GM12878 (cell line): ENCODE measurements around the gene SH2D3A. TPM values are rescaled to one million over a fixed set of nuclear protein-coding genes. Genes with fewer than 3 reads are reported as not detected.

Experiments
- ATAC-seq: fragments of 200-7000 bp; cut with Tn5 transposase; 3 replicates; pipeline ENCODE4 v1.9.1; 2020; ENCODE audit warnings: mild to moderate bottlenecking, moderate library complexity
- BruUV-seq: library from RNA; stranded (reverse); fragments of 400-500 nt; replicated peaks from 2 replicates; lab custom pipeline; 2021; lab: Mats Ljungman, UMichigan
- CTCF ChIA-PET: fragments of 300-600 bp; sonication (Branson Sonifier 250); formaldehyde crosslinking; extraction: SDS; loops from one replicate; lab custom pipeline; 2021; ENCODE audit warnings: inconsistent platforms; lab: Yijun Ruan, JAX
- POLR2A ChIA-PET: fragments of 350-600 bp; formaldehyde crosslinking; extraction: SDS; loops from one replicate; lab custom pipeline; 2021; ENCODE audit warnings: inconsistent platforms; lab: Charles Lee
- RAD21 ChIA-PET: fragments of 300-600 bp; sonication (Branson Sonifier 250); formaldehyde crosslinking; loops from one replicate; lab custom pipeline; 2023; ENCODE audit warnings: antibody characterized with exemption; ENCODE audit not compliant: unreplicated experiment; lab: Charles Lee
- SMC1A ChIA-PET: fragments of 300-600 bp; sonication (Branson Sonifier 250); formaldehyde crosslinking; loops from one replicate; lab custom pipeline; 2023; ENCODE audit not compliant: unreplicated experiment, uncharacterized antibody; lab: Charles Lee
- DNase-seq: peaks from one replicate; pipeline ENCODE4 v3.0.0-alpha.2; 2011; ENCODE audit warnings: low read depth, low spot score
- FAIRE-seq: peaks from 3 replicates; lab custom pipeline; 2011; peaks lifted over from hg19 to GRCh38; lab: Jason Lieb, UNC
- H2AFZ ChIP-seq: 2 replicates; pipeline ENCODE4 v1.6.0; 2011; ENCODE audit warnings: low read depth, low read length, control low read depth; ENCODE audit not compliant: control insufficient read depth
- H3K27ac ChIP-seq: 2 replicates; pipeline ENCODE4 v1.5.1; 2011; ENCODE audit warnings: control low read depth; ENCODE audit not compliant: control insufficient read depth, insufficient read depth
- H3K27me3 ChIP-seq, 2 experiments: replicated peaks in 1 of 2; 2 replicates each; pipeline versions ENCODE4 v1.6.0 to v1.6.1; 2011; ENCODE audit warnings: low read length in 1 of 2; ENCODE audit not compliant: control insufficient read depth in 2 of 2, insufficient read depth in 2 of 2
- H3K36me3 ChIP-seq, 2 experiments: 2 replicates each; pipeline ENCODE4 v1.5.1; 2011; ENCODE audit warnings: low read length in 1 of 2; ENCODE audit not compliant: control insufficient read depth in 2 of 2, insufficient read depth in 2 of 2
- H3K4me1 ChIP-seq: 2 replicates; pipeline ENCODE4 v1.6.1; 2011; ENCODE audit warnings: mild to moderate bottlenecking, low read length, moderate library complexity, mixed read lengths; ENCODE audit not compliant: control insufficient read depth, insufficient read depth
- H3K4me2 ChIP-seq: 2 replicates; pipeline ENCODE4 v1.6.0; 2011; ENCODE audit warnings: control low read depth; ENCODE audit not compliant: control insufficient read depth, insufficient read depth
- H3K4me3 ChIP-seq: fragments of 200-600 bp; sonication (generic); 2 replicates; pipeline ENCODE4 v1.5.1; 2016
- H3K79me2 ChIP-seq: 2 replicates; pipeline ENCODE4 v1.6.0; 2011; ENCODE audit warnings: low read length; ENCODE audit not compliant: control insufficient read depth, insufficient read depth
- H3K9ac ChIP-seq: 2 replicates; pipeline ENCODE4 v1.8.0; 2011; ENCODE audit warnings: low read length, control low read depth, mixed read lengths; ENCODE audit not compliant: control insufficient read depth, insufficient read depth
- H3K9me3 ChIP-seq: replicated peaks from 3 replicates; pipeline ENCODE4 v1.5.1; 2011; ENCODE audit warnings: mild to moderate bottlenecking, low read length; ENCODE audit not compliant: control insufficient read depth, insufficient read depth
- H4K20me1 ChIP-seq: 2 replicates; pipeline ENCODE4 v1.6.0; 2011; ENCODE audit not compliant: control insufficient read depth, insufficient read depth
- CUX1 ChIP-seq: IDR thresholded peaks from 2 replicates; pipeline ENCODE4 v1.6.1; 2012; ENCODE audit warnings: improper control_type of control experiment, low read depth, low read length; ENCODE audit not compliant: insufficient replicate concordance
- E2F4 ChIP-seq: IDR thresholded peaks from 2 replicates; pipeline ENCODE4 v1.6.1; 2012; ENCODE audit warnings: low read depth, low read length, improper control_type of control experiment
- HDAC2 ChIP-seq: fragments of 200-600 bp; sonication (generic); IDR thresholded peaks from 2 replicates; pipeline ENCODE4 v1.6.1; 2017
- KAT2A ChIP-seq: conservative IDR thresholded peaks from 2 replicates; pipeline ENCODE4 v1.6.1; 2011; ENCODE audit warnings: low read depth, low read length; ENCODE audit not compliant: control insufficient read depth
- LARP7 ChIP-seq: fragments of 450-650 bp; IDR thresholded peaks from 2 replicates; pipeline ENCODE4 v1.6.1; 2017; ENCODE audit warnings: mild to moderate bottlenecking
- MAX ChIP-seq: IDR thresholded peaks from 2 replicates; pipeline ENCODE4 v1.6.1; 2012; ENCODE audit warnings: low read depth, low read length, improper control_type of control experiment
- NFIC ChIP-seq: IDR thresholded peaks from 2 replicates; pipeline ENCODE4 v1.6.1; 2012; ENCODE audit warnings: low read depth, mild to moderate bottlenecking, inconsistent platforms, low read length, moderate library complexity
- PAX8 ChIP-seq: fragments of 450-650 bp; IDR thresholded peaks from 2 replicates; pipeline ENCODE4 v1.6.1; 2017; ENCODE audit warnings: mild to moderate bottlenecking, moderate library complexity
- RAD51 ChIP-seq: fragments of 450-650 bp; IDR thresholded peaks from 2 replicates; pipeline ENCODE4 v1.6.1; 2016; ENCODE audit warnings: moderate library complexity, mild to moderate bottlenecking, inconsistent platforms
- SIN3A ChIP-seq: IDR thresholded peaks from 2 replicates; pipeline ENCODE4 v1.6.1; 2012; ENCODE audit warnings: low read depth, low read length, improper control_type of control experiment
- SRF ChIP-seq, 2 experiments: IDR thresholded peaks; 2 replicates each; pipeline ENCODE4 v1.6.1; 2011; ENCODE audit warnings: low read depth in 2 of 2, low read length in 2 of 2, mild to moderate bottlenecking in 1 of 2, moderate library complexity in 1 of 2
- USF1 ChIP-seq: IDR thresholded peaks from 2 replicates; pipeline ENCODE4 v1.6.1; 2011; ENCODE audit warnings: borderline replicate concordance, low read depth, mild to moderate bottlenecking, moderate library complexity, mixed read lengths, low read length; ENCODE audit not compliant: insufficient read depth; ENCODE audit errors: extremely low read length
- ZBTB40 ChIP-seq: fragments of 450-650 bp; IDR thresholded peaks from 2 replicates; pipeline ENCODE4 v1.6.1; 2016; ENCODE audit warnings: mild to moderate bottlenecking, moderate library complexity, borderline replicate concordance
- WGBS: methylation state at CpG from one replicate; pipeline ENCODE4 v1.1.6; 2016; ENCODE audit warnings: low lambda C conversion rate; ENCODE audit not compliant: insufficient replicate concordance, insufficient coverage; ENCODE audit errors: missing lambda C conversion rate; 5-methylcytosine and 5-hydroxymethylcytosine counted together
- in situ Hi-C: fragments of 300-500 bp; cut with MboI; formaldehyde crosslinking; loops from 9 replicates; pipeline ENCODE4 v1.14.3; 2018; ENCODE audit warnings: mixed read lengths
- intact Hi-C: fragments of 100-400 bp; cut with micrococcal nuclease; formaldehyde crosslinking; loops from one replicate; pipeline ENCODE4 v1.14.2; 2022; ENCODE audit not compliant: unreplicated experiment
- polyA plus RNA-seq, 11 experiments: library from polyadenylated mRNA; depleted of rRNA in 4 of 11; unstranded in 6 of 11; stranded (reverse) in 5 of 11; fragments of >200 nt; fragmentation: Nextera tagmentation in 4 of 11; fragmentation: Illumina TruSeq in 1 of 11; extraction: Ambion mirVana in 4 of 11; extraction: Trizol in 1 of 11; gene quantifications; 1 replicate in 1 of 11; 2 replicates in 10 of 11; pipeline versions ENCODE4 v1.2.1 to v1.2.3, GENCODE V29; 2011 to 2016; ENCODE audit warnings: inconsistent platforms in 2 of 11, missing spikeins in 2 of 11, low read depth in 1 of 11
- total RNA-seq, 4 experiments: library from RNA; depleted of rRNA in 3 of 4; stranded (reverse); fragments of >200 nt in 3 of 4; fragmentation: Illumina TruSeq in 1 of 4; extraction: Trizol in 1 of 4; gene quantifications; 2 replicates each; pipeline versions ENCODE4 v1.2.1 to v1.2.3, GENCODE V29; 2013 to 2021

The SH2D3A gene
- total and polyA plus RNA-seq, 10 of the 15 experiments (the other 5 are each of a cell fraction or from before 2014, with no cell fraction given): 0.77 to 24.4 (median 9.5) TPM

GRCh38 chr19:6743066-6743465 is 24.2 kb downstream of the SH2D3A start:
- SMC1A ChIA-PET: no interaction called here
- no peaks in the 10 kb centered on the region for H3K9me3 ChIP-seq
- no peak overlapping the region for H2AFZ ChIP-seq
- RAD21 ChIA-PET: interaction anchor here (1.6 kb wide), 1 partner anchor 29 kb away, joined by 4 read pairs; the partner anchor contains the start of gene VAV1
- ATAC-seq (no peak), FAIRE-seq (no peak), DNase-seq (no peak)
- no TSS peak for BruUV-seq
- POLR2A ChIA-PET: interaction anchor here (0.6 to 0.8 kb wide), 3 partner anchors 119 to 468 kb away, joined by 3 to 5 read pairs (median 4); no protein-coding TSS in a partner anchor
- H3K4me2 ChIP-seq: no peak overlapping the region
- H3K9ac ChIP-seq: no peak overlapping the region
- no peaks in the 10 kb centered on the region for H4K20me1 ChIP-seq
- intact Hi-C loops: no loop called here
- H3K4me1 ChIP-seq: peaks cover 17% of the 10 kb centered on the region
- H3K36me3 ChIP-seq: peaks cover 9 to 14% of the 10 kb centered on the region in 2 experiments; a peak in 3 of 4 replicates
- in situ Hi-C loops: no loop called here
- H3K4me3 ChIP-seq: no peak overlapping the region
- no peak overlapping the region for H3K27ac ChIP-seq
- CTCF ChIA-PET: interaction anchor here (0.7 kb wide), 1 partner anchor 11 kb away, joined by 4 read pairs; no protein-coding TSS in a partner anchor
- peaks cover 22% of the 10 kb centered on the region for H3K79me2 ChIP-seq
- WGBS: 97% methylated on average over 7 of the region's 7 CpGs
- no peaks in the 10 kb centered on the region for H3K27me3 ChIP-seq
- TF ChIP-seq ZBTB40 (no peak), RAD51 (no peak), SRF (IDR thresholded peaks at IDR 0.05; ENCODE audit: low read depth in 2 of 2, low read length in 2 of 2) (no peak), KAT2A (no peak), LARP7 (no peak), PAX8 (no peak), E2F4 (no peak), NFIC (no peak), USF1 (no peak), CUX1 (no peak), MAX (no peak), HDAC2 (no peak), SIN3A (no peak)
